ENCODE data around the gene ARSB.

ARSB gene

DNA sequence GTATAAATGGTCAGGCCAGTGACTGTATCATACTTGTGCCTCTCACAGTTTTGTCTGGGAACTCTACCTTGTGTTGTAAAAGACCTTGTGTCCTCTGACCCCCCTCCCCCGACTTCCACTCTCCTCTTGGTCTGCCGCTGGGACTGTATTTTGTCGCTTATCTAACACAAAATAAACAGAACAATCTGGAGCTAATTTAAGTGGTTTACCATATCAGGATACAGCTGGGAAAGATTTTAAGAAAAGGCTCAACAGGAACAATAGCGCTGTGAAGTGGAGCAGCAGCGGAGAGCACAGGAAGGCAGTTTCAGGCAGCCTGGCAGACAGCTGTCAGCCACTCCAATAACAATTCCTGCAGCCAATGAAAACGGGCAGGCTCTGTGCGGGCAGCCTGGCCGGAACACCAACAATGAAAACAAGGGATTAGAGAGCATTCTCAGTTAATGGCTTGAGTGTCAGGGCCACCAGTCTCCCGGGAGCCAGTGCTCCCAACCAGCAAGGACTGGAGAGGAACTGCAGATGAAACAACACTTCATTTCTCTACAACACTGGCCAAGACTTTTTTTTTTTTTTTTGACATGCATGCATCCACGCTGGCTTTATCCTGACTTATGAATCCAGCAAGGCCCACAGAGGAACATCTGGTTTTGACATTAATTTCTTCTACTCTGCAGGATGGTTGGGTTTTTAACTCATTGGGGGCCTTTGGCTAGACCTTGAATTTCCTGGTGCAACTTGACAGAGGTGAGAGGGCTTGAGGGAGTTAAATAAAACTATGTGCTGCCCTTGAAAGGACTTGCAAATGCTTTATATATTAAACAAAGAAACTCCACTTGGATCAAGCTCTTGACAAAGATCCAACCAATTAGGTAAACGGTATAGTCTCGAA, 76.7 kb downstream of the ARSB start:
- H3K27ac ChIP-seq = no peak overlapping the region
- TF ChIP-seq, protein P1, sequence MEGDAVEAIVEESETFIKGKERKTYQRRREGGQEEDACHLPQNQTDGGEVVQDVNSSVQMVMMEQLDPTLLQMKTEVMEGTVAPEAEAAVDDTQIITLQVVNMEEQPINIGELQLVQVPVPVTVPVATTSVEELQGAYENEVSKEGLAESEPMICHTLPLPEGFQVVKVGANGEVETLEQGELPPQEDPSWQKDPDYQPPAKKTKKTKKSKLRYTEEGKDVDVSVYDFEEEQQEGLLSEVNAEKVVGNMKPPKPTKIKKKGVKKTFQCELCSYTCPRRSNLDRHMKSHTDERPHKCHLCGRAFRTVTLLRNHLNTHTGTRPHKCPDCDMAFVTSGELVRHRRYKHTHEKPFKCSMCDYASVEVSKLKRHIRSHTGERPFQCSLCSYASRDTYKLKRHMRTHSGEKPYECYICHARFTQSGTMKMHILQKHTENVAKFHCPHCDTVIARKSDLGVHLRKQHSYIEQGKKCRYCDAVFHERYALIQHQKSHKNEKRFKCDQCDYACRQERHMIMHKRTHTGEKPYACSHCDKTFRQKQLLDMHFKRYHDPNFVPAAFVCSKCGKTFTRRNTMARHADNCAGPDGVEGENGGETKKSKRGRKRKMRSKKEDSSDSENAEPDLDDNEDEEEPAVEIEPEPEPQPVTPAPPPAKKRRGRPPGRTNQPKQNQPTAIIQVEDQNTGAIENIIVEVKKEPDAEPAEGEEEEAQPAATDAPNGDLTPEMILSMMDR (IDR thresholded peaks at IDR 0.05) = no peak
- TF ChIP-seq ZFX (IDR thresholded peaks at IDR 0.05; ENCODE audit: borderline replicate concordance) = no peak

DNA sequence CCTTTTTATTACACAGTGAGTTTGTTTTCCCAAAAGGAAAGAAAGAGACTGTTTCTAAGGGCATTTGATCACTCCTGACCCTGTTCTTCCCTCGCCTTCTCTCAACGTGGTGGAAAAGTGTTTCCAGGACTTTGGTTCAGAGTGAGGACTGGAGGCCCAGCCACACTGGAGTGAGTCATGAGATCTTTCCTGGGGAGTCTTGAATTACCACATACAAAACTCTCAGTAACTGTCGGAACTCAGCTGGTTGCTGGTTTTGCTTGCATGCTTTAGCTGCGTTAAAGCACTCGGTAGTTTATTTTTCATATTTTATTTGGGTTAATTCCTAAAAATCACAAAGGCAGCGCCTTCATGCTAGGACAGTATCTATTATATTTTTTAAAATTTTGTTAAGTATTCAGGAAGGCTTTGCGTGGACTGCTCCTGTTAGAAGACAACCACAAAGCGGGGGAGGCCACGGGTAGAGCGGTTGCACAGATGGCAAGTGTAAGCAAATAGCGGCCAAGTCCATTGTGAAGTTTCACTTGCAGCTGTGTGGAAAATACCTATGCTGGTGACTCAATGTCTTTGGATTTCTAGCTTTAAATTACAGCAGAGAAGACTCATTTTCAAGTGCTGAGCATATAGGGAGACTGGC, 77.7 kb downstream of the ARSB start:
- H3K27ac ChIP-seq = no peak overlapping the region
- TF ChIP-seq, protein P1 (IDR thresholded peaks at IDR 0.05) = no peak
- TF ChIP-seq ZFX (IDR thresholded peaks at IDR 0.05; ENCODE audit: borderline replicate concordance) = no peak

DNA sequence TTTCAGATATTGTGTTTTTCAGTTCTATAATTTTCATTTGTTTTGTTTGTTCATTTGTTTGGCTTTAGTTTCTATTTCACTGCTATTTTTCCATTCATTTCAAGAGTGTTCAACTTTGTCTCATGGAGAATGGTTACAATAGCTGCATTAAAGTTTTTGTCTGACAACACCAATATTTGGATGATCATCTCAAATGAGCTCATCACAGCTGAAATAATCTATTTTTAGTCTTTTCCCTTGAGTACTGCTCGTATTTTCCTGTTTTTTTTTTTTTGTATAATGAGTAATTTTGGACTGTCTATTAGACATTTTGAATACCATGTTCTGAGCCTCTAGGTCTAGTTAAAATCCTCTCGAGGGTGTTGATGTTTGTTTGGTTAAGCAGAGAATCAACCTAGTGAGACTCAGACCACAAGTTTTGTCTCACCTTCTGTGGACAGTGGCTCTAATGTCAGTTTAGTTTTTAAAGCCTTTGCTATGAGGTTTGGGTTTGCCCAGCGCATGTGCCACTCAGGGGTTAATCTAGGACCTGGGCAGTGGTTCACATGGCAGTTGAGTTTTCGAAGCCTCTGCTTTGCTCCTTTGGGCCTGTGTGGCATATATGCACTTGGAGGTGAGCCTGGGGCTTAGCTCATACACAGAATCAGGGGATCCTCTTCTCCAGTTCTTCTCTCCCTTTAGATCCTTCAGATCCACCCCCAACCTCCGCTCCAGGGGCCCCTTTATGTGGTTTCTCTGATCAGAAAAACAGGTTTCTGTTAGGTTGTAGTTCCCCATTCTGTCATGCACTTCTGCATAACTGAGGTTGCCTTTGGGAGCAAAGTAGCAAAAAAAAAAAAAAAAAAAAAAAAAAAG, 79.8 kb downstream of the ARSB start:
- TF ChIP-seq, protein P1 (IDR thresholded peaks at IDR 0.05) = no peak
- TF ChIP-seq ZFX (IDR thresholded peaks at IDR 0.05; ENCODE audit: borderline replicate concordance) = no peak
- H3K27ac ChIP-seq = no peak overlapping the region

DNA sequence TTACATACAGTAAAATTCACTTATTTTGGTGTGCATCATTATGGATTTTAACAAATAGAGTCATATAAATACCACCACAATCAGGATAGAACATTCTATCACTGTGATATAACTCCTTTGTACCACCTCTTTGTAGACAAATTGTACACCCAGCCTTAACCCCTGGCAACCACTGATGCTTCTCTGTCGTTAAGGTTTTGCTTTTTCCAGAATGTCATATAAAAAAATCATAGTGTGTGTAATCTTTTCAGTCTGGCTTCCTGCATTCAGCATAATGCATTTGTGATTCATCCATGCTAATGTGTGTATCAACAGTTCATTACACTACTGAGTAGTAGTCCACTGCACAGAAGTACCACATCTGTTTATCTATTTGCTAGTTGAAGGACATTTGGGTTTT, 81.2 kb downstream of the ARSB start:
- no peak overlapping the region for H3K27ac ChIP-seq
- TF ChIP-seq, protein P1 (IDR thresholded peaks at IDR 0.05) = no peak
- no peak for TF ChIP-seq ZFX (IDR thresholded peaks at IDR 0.05; ENCODE audit: borderline replicate concordance)

DNA sequence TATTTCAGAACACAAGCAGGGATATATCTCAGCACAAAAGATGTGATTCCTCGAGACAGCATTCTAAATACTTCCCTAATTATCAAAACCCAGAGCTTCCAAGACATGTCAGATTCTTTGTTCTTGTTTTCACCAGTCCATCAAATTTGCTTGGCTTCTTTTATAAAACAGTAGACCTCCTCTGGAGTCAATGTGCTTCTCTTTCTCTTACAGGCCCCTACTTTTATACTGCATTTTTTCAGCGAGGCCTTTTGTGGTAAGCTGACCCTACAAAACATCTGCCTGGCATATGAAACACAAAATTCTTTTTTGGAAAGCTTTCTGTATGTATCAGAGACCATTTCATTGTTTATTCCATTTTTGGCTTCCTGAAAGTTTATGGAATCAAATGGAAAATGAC, 81.8 kb downstream of the ARSB start:
- H3K27ac ChIP-seq = no peak overlapping the region
- TF ChIP-seq, protein P1 (IDR thresholded peaks at IDR 0.05) = no peak
- no peak for TF ChIP-seq ZFX (IDR thresholded peaks at IDR 0.05; ENCODE audit: borderline replicate concordance)

DNA sequence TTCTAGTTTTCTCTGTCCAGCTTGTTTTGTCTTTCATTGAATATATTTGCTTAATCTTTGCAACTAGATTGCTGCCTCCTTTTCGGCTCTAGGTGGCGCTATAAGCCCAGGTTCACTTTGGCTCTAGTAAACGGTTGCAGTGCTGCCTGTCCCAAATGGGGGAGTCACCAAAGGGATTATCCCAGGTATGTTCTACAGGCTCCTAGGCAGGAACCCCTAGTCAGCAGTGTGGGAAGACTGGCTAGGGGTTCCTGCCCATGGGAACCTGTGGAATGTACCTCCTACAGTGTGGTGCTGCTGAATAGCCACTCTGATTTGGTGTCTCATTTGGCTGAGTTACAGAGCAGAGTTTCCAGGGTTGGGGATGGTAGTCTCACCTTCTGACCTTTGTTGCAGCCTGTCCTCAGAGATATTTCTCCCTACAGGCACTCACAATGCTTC, 85.2 kb downstream of the ARSB start:
- TF ChIP-seq, protein P1 (IDR thresholded peaks at IDR 0.05) = peak; percentile 84
- TF ChIP-seq ZFX (IDR thresholded peaks at IDR 0.05; ENCODE audit: borderline replicate concordance) = no peak
- no peak overlapping the region for H3K27ac ChIP-seq

Data from 22Rv1 (cell line).